ENCODE data around the gene IGLL5. TPM values are rescaled to one million over a fixed set of nuclear protein-coding genes. Genes with fewer than 3 reads are reported as not detected.

IGLL5 gene
- total and polyA plus RNA-seq, 12 donors = 0.43 to 24.7 (median 1.8) TPM; not detected in 6

DNA sequence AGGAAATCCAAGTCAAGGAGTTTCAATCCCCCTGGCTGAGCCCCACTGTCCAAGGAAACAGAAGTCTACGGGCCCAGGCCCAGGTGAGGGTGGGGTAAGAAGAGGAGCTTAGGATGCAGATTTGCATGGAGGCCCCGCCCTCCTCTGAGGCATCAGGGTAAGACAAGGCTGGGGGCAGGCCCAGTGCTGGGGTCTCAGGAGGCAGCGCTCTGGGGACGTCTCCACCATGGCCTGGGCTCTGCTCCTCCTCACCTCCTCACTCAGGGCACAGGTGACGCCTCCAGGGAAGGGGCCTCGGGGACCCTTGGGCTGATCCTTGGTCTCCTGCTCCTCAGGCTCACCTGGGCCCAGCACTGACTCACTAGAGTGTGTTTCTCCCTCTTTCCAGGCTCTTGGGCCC is 31.3 kb upstream of the IGLL5 start:
- no peak for TF ChIP-seq POLR2A (IDR thresholded peaks at IDR 0.05)
- TF ChIP-seq, protein P1, sequence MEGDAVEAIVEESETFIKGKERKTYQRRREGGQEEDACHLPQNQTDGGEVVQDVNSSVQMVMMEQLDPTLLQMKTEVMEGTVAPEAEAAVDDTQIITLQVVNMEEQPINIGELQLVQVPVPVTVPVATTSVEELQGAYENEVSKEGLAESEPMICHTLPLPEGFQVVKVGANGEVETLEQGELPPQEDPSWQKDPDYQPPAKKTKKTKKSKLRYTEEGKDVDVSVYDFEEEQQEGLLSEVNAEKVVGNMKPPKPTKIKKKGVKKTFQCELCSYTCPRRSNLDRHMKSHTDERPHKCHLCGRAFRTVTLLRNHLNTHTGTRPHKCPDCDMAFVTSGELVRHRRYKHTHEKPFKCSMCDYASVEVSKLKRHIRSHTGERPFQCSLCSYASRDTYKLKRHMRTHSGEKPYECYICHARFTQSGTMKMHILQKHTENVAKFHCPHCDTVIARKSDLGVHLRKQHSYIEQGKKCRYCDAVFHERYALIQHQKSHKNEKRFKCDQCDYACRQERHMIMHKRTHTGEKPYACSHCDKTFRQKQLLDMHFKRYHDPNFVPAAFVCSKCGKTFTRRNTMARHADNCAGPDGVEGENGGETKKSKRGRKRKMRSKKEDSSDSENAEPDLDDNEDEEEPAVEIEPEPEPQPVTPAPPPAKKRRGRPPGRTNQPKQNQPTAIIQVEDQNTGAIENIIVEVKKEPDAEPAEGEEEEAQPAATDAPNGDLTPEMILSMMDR (IDR thresholded peaks at IDR 0.05) = no peak
- H3K27me3 ChIP-seq = no peaks in the 10 kb centered on the region

DNA sequence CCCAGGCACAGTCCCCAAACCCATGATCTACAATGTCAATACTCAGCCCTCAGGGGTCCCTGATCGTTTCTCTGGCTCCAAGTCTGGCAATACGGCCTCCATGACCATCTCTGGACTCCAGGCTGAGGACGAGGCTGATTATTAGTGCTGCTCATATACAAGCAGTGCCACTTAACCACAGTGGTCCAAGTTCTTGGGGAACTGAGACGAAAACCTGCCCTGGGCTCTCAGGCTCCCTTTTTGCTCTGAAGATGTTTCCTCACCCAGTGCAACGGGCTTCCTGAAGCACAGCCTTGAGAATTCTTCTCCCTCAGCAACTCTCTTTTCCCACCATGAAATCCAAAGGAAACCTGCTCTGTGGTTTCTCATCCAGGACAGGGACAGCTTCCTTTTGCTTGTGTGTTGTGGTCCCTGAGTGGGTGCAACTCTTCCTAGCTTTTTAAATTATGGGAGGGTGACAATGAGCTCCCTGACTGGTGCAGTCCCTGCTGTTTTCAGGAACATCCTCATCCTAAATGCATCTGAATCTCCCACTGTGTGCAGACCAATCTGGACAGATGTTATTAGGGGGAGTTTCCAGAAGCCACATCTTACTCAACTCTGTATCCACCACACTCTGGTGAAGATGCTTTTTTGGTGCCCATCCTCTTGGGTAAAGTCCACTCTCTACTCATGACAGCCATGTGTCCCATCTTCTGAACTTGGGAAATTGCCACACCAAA is 30.6 kb upstream of the IGLL5 start:
- TF ChIP-seq, protein P1 (IDR thresholded peaks at IDR 0.05) = no peak
- TF ChIP-seq POLR2A (IDR thresholded peaks at IDR 0.05) = no peak
- Histone ChIP-seq H3K9me3 (replicated peaks in 1 of 3) (no peaks in the 10 kb centered on the region), H3K27me3 (no peaks in the 10 kb centered on the region), H3K4me3 (no peak overlapping the region), H3K27ac (no peak overlapping the region), H3K4me1 (replicated peaks in 1 of 2) (no peaks in the 10 kb centered on the region), H3K36me3 (replicated peaks in 1 of 2) (no peaks in the 10 kb centered on the region)
- no peak for DNase-seq
- intact Hi-C loops (cut with DNase I) = loop anchor here in 1 of 2 donors (10.0 kb wide), 1 partner anchor 98 kb away; no protein-coding TSS in a partner anchor
- 73 to 90% (median 84%) methylated on average over 5 of the region's 5 CpGs for WGBS, 4 donors

More for the DNA sequence above, 31.3 kb upstream of the IGLL5 start:
- DNase-seq = no peak
- Histone ChIP-seq H3K27ac (no peak overlapping the region), H3K4me1 (replicated peaks in 1 of 2) (no peaks in the 10 kb centered on the region), H3K9me3 (replicated peaks in 1 of 3) (no peaks in the 10 kb centered on the region), H3K36me3 (replicated peaks in 1 of 2) (no peaks in the 10 kb centered on the region), H3K4me3 (no peak overlapping the region)
- intact Hi-C loops (cut with DNase I) = loop anchor here in 1 of 2 donors (10.0 kb wide), 1 partner anchor 98 kb away; no protein-coding TSS in a partner anchor
- 90 to 93% (median 93%) methylated on average over 3 to 6 of the region's 6 CpGs for WGBS, 4 donors

DNA sequence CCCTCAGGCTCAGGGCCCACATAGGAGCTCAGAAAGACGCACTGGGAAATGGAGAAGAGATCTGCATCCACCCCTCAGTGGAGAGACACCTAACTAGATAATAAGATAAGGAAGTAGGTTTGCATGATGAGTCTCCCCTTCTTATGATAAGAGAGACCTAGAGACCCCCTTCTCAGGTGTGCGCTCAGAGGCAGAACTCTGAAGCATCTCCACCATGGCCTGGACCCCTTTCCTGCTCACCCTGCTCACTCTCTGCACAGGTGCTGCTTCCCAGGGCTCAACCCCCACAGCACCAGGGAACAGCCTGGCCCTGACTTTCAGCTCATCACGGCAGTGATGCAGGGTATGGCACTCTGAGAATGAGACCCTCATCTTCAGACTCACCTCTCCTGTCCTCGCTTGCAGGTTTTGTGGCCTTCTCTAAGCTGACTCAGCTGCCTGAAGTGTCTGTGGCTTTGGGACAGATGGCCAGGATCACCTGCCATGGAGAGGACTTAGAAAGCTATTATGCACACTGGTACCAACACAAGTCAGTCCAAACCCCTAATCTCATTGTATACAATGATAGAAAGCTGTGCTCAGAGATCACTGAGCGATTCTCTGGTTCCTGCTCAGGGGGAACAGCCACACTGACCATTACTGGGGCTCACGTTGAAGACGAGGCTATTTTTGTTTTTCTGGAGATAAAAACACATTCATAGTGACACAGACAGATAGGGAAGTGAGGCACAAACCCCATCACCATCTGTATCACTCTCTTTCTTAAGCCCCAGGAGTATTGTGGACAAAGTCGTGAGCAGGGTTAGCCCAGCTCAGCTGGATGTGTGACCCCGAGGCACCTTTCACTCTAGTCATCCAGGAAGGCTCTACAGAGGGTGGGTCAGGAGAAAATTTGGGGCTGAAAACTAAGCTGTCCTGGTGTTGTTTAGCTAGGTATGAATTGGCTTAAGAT is 29.7 kb upstream of the IGLL5 start:
- Histone ChIP-seq H3K4me1 (replicated peaks in 1 of 2) (no peaks in the 10 kb centered on the region), H3K9me3 (replicated peaks in 1 of 3) (no peaks in the 10 kb centered on the region), H3K4me3 (no peak overlapping the region), H3K36me3 (replicated peaks in 1 of 2) (no peaks in the 10 kb centered on the region), H3K27ac (no peak overlapping the region), H3K27me3 (no peaks in the 10 kb centered on the region)
- intact Hi-C loops (cut with DNase I) = loop anchor here in 1 of 2 donors (10.0 kb wide), 1 partner anchor 97 kb away; no protein-coding TSS in a partner anchor
- TF ChIP-seq, protein P1 (IDR thresholded peaks at IDR 0.05) = no peak
- TF ChIP-seq POLR2A (IDR thresholded peaks at IDR 0.05) = no peak
- DNase-seq = no peak
- 81 to 88% (median 87%) methylated on average over 8 to 9 of the region's 9 CpGs for WGBS, 4 donors

DNA sequence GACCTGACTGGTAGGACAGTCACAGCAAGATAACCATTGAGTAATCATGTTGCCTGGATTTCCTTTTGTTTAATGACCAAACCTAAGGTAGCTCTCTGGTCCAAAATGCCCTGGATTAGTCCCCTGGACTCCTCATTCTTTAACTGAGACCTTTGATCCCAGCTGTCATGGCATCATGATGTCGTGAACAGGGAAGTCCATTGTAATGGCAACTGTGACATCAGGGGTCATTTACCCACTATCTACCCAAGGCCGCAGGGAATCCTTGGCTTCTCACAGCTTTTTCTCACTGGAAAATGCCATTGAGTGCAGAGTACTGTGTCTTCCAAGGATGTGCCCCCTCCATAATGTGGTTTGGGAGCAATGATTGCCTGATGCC is 29.1 kb upstream of the IGLL5 start:
- H3K27me3 ChIP-seq = no peaks in the 10 kb centered on the region
- no peaks in the 10 kb centered on the region for H3K36me3 ChIP-seq (replicated peaks in 1 of 2)
- TF ChIP-seq, protein P1 (IDR thresholded peaks at IDR 0.05) = no peak
- TF ChIP-seq POLR2A (IDR thresholded peaks at IDR 0.05) = no peak
- 53 to 65% (median 60%) methylated on average over 2 of the region's 2 CpGs for WGBS, 4 donors
- H3K9me3 ChIP-seq (replicated peaks in 1 of 3) = no peaks in the 10 kb centered on the region
- no peak overlapping the region for H3K27ac ChIP-seq
- intact Hi-C loops (cut with DNase I) = loop anchor here in 1 of 2 donors (10.0 kb wide), 1 partner anchor 96 kb away; no protein-coding TSS in a partner anchor
- no peak for DNase-seq
- H3K4me1 ChIP-seq (replicated peaks in 1 of 2) = no peaks in the 10 kb centered on the region
- no peak overlapping the region for H3K4me3 ChIP-seq
